Measurements from ENCODE around the gene KLF13. TPM values are rescaled to one million over a fixed set of nuclear protein-coding genes. Genes with fewer than 3 reads are reported as not detected.

The KLF13 gene
- total and polyA plus RNA-seq, 7 experiments from 2014 or later: 42.4 to 256 (median 194) TPM

DNA sequence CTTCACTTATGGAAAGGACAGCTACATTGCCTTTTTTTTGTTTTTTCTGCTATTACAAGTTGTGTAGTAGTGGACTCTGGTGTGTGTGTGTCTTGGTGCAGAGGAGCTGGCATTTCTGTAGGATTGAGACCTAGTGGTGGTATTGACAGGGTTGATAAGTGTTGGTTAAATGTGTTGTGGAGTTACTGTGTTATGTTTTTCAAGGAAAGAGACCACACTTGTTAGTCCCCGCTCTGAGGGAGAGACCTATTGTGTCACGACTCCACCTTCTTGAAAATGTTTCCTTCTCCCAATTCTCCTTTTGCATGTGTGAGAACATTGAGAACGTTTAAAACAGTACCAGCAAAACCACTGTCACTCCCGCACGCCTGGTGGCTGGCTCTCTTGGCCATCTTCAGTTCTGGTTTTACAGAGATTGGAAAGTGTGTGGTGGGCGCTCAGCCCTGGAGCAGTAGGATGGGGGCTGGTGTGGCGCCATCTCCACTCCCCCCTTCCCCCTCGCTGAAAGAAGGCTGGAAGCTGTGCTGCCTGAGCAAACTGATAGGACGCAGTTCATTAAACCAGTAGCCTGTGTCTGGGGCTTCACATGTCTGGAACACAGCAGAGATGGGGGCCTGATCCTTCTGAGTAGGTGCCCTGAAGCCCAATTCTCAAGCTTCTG, 5.5 kb downstream of the KLF13 start:
- Mint-ChIP-seq H3K27me3 (no peaks in the 10 kb centered on the region), H3K9me3 (peaks cover 0 to 4% (median 0%) of the 10 kb centered on the region in 11 donors), H3K27ac (peak overlapping the region; percentile 21 to 99 (median 95)), H3K4me3 (peak overlapping the region; percentile 85 to 99 (median 96)), H3K4me1 (peaks cover 72 to 85% (median 78%) of the 10 kb centered on the region in 7 donors), H3K36me3 (peaks cover 0 to 37% (median 5%) of the 10 kb centered on the region in 5 donors)
- ChIA-PET CTCF (interaction anchor here (1.5 kb wide), 1 partner anchor 15 kb away, joined by 3 read pairs; no protein-coding TSS in a partner anchor), POLR2A (interaction anchor here (0.6 to 5.2 kb wide), 9 partner anchors 14 to 151 kb away, joined by 3 to 62 read pairs (median 3); no protein-coding TSS in a partner anchor)
- intact Hi-C loops (cut with micrococcal nuclease): no loop called here
- ATAC-seq: no peak
- Histone ChIP-seq H3K9me3 (ENCODE audit: control insufficient read depth in 2 of 3, low read length in 3 of 3) (no peaks in the 10 kb centered on the region), H3K4me3 (ENCODE audit: low read length) (peak overlapping the region; percentile 94), H3K36me3 (ENCODE audit: control insufficient read depth in 2 of 3, insufficient read depth in 3 of 3, low read length in 3 of 3) (peaks cover 0 to 15% (median 0%) of the 10 kb centered on the region in 3 experiments), H3K4me1 (ENCODE audit: control insufficient read depth in 2 of 2, insufficient read depth in 2 of 2, low read length in 2 of 2) (peaks cover 75 to 78% of the 10 kb centered on the region in 2 donors), H3K27ac (ENCODE audit: low read depth, low read length) (peak overlapping the region; percentile 98), H3K27me3 (ENCODE audit: control insufficient read depth in 2 of 2, insufficient read depth in 2 of 2, low read length in 2 of 2) (no peaks in the 10 kb centered on the region)
- no peak for DNase-seq

DNA sequence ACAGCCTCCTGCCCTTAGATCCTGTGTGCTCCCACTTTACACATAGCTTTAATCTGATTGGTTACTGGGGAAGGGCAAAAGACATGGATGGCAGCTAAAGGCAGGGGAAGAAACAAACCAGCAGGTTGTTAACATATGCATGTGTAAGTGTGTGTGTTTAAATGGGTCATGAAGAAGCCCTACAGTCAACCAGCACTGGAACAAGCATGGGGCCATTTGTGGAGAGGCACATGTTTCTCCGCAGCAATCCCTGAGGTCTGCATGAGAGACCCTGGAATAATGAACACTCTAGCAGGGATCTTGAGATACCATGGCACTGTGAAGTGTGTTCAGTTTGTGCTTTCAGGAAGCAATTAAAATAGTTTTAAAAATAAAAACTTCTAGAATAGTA, 6.0 kb downstream of the KLF13 start:
- Histone ChIP-seq H3K27ac (ENCODE audit: low read depth, low read length) (peak overlapping the region; percentile 98), H3K4me3 (ENCODE audit: low read length) (peak overlapping the region; percentile 94), H3K27me3 (ENCODE audit: control insufficient read depth in 2 of 2, insufficient read depth in 2 of 2, low read length in 2 of 2) (no peaks in the 10 kb centered on the region), H3K9me3 (ENCODE audit: control insufficient read depth in 2 of 3, low read length in 3 of 3) (no peaks in the 10 kb centered on the region), H3K4me1 (ENCODE audit: control insufficient read depth in 2 of 2, insufficient read depth in 2 of 2, low read length in 2 of 2) (peaks cover 81 to 83% of the 10 kb centered on the region in 2 donors), H3K36me3 (ENCODE audit: control insufficient read depth in 2 of 3, insufficient read depth in 3 of 3, low read length in 3 of 3) (peaks cover 0 to 15% (median 0%) of the 10 kb centered on the region in 3 experiments)
- no peak for DNase-seq
- Mint-ChIP-seq H3K4me3 (peak overlapping the region; percentile 85 to 99 (median 96)), H3K27ac (peak overlapping the region; percentile 21 to 99 (median 95)), H3K27me3 (no peaks in the 10 kb centered on the region), H3K36me3 (peaks cover 0 to 37% (median 5%) of the 10 kb centered on the region in 5 donors), H3K9me3 (peaks cover 0 to 4% (median 0%) of the 10 kb centered on the region in 11 donors), H3K4me1 (peaks cover 78 to 91% (median 83%) of the 10 kb centered on the region in 7 donors)
- CTCF ChIA-PET: interaction anchor here (0.9 to 1.9 kb wide), 3 partner anchors 14 to 33 kb away, joined by 3 to 11 read pairs (median 3); no protein-coding TSS in a partner anchor
- POLR2A ChIA-PET: interaction anchor here (0.6 to 5.2 kb wide), 8 partner anchors 14 to 150 kb away, joined by 3 to 62 read pairs (median 5); no protein-coding TSS in a partner anchor
- intact Hi-C loops (cut with micrococcal nuclease): no loop called here
- ATAC-seq: no peak

DNA sequence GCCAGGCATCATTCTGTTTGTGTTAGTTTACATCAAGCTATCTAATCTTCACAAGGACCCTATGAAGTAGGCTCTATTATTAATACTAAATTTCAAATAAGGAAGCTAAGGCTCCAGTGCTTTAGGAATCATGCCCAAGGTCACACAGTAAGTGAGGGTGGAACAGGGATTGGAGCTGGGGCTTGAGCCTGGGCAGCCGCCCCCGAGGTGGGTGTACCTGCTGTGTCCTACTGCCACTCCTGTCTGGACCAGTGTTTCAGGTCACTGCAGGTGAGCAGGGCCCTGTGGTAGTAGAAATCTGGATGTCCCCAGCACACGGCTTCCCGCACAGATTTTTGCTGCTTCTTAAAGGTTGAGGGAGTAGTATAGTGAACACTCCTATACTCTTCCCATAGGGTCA, 6.5 kb downstream of the KLF13 start:
- peaks cover 0 to 38% (median 5%) of the 10 kb centered on the region in 5 donors for H3K36me3 Mint-ChIP-seq
- H3K27me3 ChIP-seq (ENCODE audit: control insufficient read depth in 2 of 2, insufficient read depth in 2 of 2, low read length in 2 of 2): no peaks in the 10 kb centered on the region
- peak overlapping the region in 7 of 9 donors; percentile 92 to 99 (median 95) for H3K27ac Mint-ChIP-seq
- peaks cover 0 to 4% (median 0%) of the 10 kb centered on the region in 11 donors for H3K9me3 Mint-ChIP-seq
- H3K27ac ChIP-seq (ENCODE audit: low read depth, low read length): peak overlapping the region; percentile 43
- no peaks in the 10 kb centered on the region for H3K9me3 ChIP-seq (ENCODE audit: control insufficient read depth in 2 of 3, low read length in 3 of 3)
- no peak overlapping the region for H3K4me3 ChIP-seq (ENCODE audit: low read length)
- DNase-seq: no peak
- POLR2A ChIA-PET: interaction anchor here (1.1 to 5.2 kb wide), 8 partner anchors 13 to 150 kb away, joined by 3 to 62 read pairs (median 5); no protein-coding TSS in a partner anchor
- peaks cover 85 to 87% of the 10 kb centered on the region in 2 donors for H3K4me1 ChIP-seq (ENCODE audit: control insufficient read depth in 2 of 2, insufficient read depth in 2 of 2, low read length in 2 of 2)
- ATAC-seq: no peak
- intact Hi-C loops (cut with micrococcal nuclease): no loop called here
- peak overlapping the region in 7 of 10 donors; percentile 13 to 99 (median 85) for H3K4me3 Mint-ChIP-seq
- peaks cover 0 to 15% (median 0%) of the 10 kb centered on the region in 3 experiments for H3K36me3 ChIP-seq (ENCODE audit: control insufficient read depth in 2 of 3, insufficient read depth in 3 of 3, low read length in 3 of 3)
- H3K4me1 Mint-ChIP-seq: peaks cover 82 to 95% (median 87%) of the 10 kb centered on the region in 7 donors
- CTCF ChIA-PET: interaction anchor here (0.9 to 1.9 kb wide), 3 partner anchors 14 to 33 kb away, joined by 3 to 11 read pairs (median 3); no protein-coding TSS in a partner anchor
- H3K27me3 Mint-ChIP-seq: no peaks in the 10 kb centered on the region

DNA sequence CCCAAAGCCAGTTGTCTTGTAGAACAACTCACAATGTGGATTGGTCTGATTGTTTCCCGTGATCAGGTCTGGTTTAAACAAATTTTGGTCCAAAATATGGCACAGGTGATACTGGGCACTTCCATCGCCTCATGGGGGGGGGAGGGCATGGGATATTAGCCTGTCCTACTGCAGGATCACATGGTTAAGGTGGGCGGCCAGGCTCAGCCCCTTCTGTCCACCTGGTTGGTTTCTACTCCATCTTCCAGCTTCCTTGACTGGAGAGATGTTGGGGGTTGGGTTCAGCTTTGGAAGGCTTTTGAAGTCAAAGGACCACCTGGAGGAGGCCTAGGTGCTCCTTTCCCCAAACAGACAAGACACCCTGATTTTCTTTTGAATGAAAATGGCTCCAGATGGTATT, 7.2 kb downstream of the KLF13 start:
- POLR2A ChIA-PET: interaction anchor here (0.6 to 5.2 kb wide), 5 partner anchors 12 to 101 kb away, joined by 3 to 62 read pairs (median 4); no protein-coding TSS in a partner anchor
- Histone ChIP-seq H3K4me3 (ENCODE audit: low read length) (no peak overlapping the region), H3K36me3 (ENCODE audit: control insufficient read depth in 2 of 3, insufficient read depth in 3 of 3, low read length in 3 of 3) (peaks cover 0 to 15% (median 0%) of the 10 kb centered on the region in 3 experiments), H3K4me1 (ENCODE audit: control insufficient read depth in 2 of 2, insufficient read depth in 2 of 2, low read length in 2 of 2) (peaks cover 92 to 93% of the 10 kb centered on the region in 2 donors), H3K9me3 (ENCODE audit: control insufficient read depth in 2 of 3, low read length in 3 of 3) (no peaks in the 10 kb centered on the region), H3K27ac (ENCODE audit: low read depth, low read length) (peak overlapping the region; percentile 61), H3K27me3 (ENCODE audit: control insufficient read depth in 2 of 2, insufficient read depth in 2 of 2, low read length in 2 of 2) (no peaks in the 10 kb centered on the region)
- CTCF ChIA-PET: interaction anchor here (1.0 to 1.9 kb wide), 3 partner anchors 13 to 156 kb away, joined by 4 to 11 read pairs (median 4); no protein-coding TSS in a partner anchor
- H3K4me1 Mint-ChIP-seq: peaks cover 85 to 99% (median 94%) of the 10 kb centered on the region in 7 donors
- ATAC-seq (no peak), DNase-seq (no peak)
- H3K27me3 Mint-ChIP-seq: no peaks in the 10 kb centered on the region
- intact Hi-C loops (cut with micrococcal nuclease): no loop called here
- H3K27ac Mint-ChIP-seq: peak overlapping the region in 6 of 9 donors; percentile 33 to 98 (median 94)
- H3K36me3 Mint-ChIP-seq: peaks cover 0 to 37% (median 4%) of the 10 kb centered on the region in 5 donors
- H3K9me3 Mint-ChIP-seq: peaks cover 0 to 4% (median 0%) of the 10 kb centered on the region in 11 donors
- H3K4me3 Mint-ChIP-seq: peak overlapping the region in 6 of 10 donors; percentile 16 to 98 (median 85)

DNA sequence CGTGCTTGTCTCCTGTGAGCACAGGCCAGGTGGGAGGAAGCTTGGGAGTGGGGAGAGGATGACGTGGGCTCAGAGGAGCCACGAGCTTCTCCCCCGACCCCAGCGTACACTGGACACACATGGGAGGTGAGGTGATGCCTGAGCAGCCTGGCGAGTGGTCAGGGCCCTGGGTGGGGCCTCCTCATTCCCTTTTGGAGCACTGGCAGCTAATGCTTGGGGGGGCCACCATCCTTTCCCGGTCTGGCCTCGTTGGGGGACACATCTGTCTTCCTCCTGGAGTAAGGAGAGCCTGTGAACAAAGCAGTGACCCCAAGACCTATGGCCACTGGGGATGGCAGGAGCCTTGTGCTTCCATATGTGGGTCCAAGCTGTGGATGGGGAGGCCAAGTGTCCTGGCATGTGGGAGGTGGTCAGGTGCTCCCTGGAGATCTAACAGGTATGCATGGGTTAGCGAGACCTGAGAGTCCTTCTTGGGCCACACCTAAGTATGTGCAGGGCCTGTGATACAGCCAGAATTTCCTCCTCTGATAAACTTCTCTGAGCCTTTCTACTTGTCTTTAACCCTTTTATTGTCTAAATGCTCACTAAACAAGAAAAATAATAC, 9.5 kb downstream of the KLF13 start:
- Histone ChIP-seq H3K4me1 (ENCODE audit: control insufficient read depth in 2 of 2, insufficient read depth in 2 of 2, low read length in 2 of 2) (peaks cover 95 to 98% of the 10 kb centered on the region in 2 donors), H3K36me3 (ENCODE audit: control insufficient read depth in 2 of 3, insufficient read depth in 3 of 3, low read length in 3 of 3) (peaks cover 0 to 8% (median 0%) of the 10 kb centered on the region in 3 experiments), H3K9me3 (ENCODE audit: control insufficient read depth in 2 of 3, low read length in 3 of 3) (no peaks in the 10 kb centered on the region), H3K27ac (ENCODE audit: low read depth, low read length) (peak overlapping the region; percentile 94), H3K4me3 (ENCODE audit: low read length) (peak overlapping the region; percentile 5), H3K27me3 (ENCODE audit: control insufficient read depth in 2 of 2, insufficient read depth in 2 of 2, low read length in 2 of 2) (no peaks in the 10 kb centered on the region)
- POLR2A ChIA-PET: interaction anchor here (0.7 to 5.2 kb wide), 10 partner anchors 10 to 152 kb away, joined by 3 to 62 read pairs (median 4); no protein-coding TSS in a partner anchor
- H3K9me3 Mint-ChIP-seq: peaks cover 0 to 4% (median 0%) of the 10 kb centered on the region in 11 donors
- peak overlapping the region; percentile 48 to 98 (median 76) for H3K4me3 Mint-ChIP-seq
- peaks cover 0 to 21% (median 0%) of the 10 kb centered on the region in 5 donors for H3K36me3 Mint-ChIP-seq
- peak overlapping the region; percentile 11 to 99 (median 92) for H3K27ac Mint-ChIP-seq
- H3K4me1 Mint-ChIP-seq: peaks cover 85 to 100% (median 96%) of the 10 kb centered on the region in 7 donors
- DNase-seq (no peak), ATAC-seq (no peak)
- H3K27me3 Mint-ChIP-seq: no peaks in the 10 kb centered on the region
- CTCF ChIA-PET: interaction anchor here (0.6 to 1.3 kb wide), 3 partner anchors 16 to 135 kb away, joined by 3 to 5 read pairs (median 4); no protein-coding TSS in a partner anchor
- intact Hi-C loops (cut with micrococcal nuclease): no loop called here

Measured in naive thymus-derived CD4-positive, alpha-beta T cell (primary cell).